ENCODE data around the gene CIDEA. TPM values are rescaled to one million over a fixed set of nuclear protein-coding genes. Genes with fewer than 3 reads are reported as not detected.

The CIDEA gene
- total and polyA plus RNA-seq, 9 of the 15 experiments (the other 6 are each of a cell fraction or from before 2014, with no cell fraction given), result not detected

DNA sequence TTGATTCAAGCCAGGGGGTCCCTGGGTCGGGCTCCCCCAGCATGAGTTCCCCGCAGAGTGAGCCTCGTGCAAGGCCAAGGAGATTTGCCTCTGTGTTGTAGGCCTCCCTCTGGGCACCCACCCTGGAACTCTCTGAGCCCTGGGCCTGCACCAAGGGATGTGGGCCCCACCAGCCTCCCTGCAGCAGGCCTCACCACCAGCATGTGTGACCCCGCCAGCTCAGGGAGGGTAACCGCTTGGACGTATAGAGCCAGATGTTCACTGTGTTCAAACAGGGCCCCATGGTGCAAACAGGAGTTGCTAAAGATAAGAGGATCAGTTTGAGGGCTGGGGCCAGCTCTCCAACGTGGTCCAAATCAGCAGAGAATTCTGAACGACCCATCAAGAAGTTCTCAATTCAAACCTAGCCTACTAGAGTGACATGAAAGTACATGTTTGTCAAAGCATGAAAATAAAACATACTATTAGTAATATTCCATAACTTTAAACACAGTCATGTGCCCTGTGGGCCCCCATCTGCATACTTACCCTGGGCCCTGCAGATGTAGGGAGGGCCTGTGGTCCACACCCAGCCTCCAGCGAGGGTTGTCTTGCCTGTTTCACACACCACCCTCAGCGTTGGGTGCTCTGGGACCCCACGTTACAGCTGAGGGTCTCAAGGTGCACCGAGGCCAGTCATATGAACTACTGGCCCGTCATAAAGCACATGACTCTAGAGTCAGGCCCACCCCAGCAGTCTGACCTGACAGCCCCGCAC, 48.4 kb downstream of the CIDEA start (continued):
- TF ChIP-seq SIN3B (IDR thresholded peaks at IDR 0.05; ENCODE audit: low read depth), result no peak
- peak; percentile 89 for TF ChIP-seq GATA2 (CRISPR knock-in tag; IDR thresholded peaks at IDR 0.05)
- TF ChIP-seq NFIC (IDR thresholded peaks at IDR 0.05), result peak; percentile 76
- TF ChIP-seq CHD1 (IDR thresholded peaks at IDR 0.05; ENCODE audit: low read length), result no peak
- TF ChIP-seq, protein P1, sequence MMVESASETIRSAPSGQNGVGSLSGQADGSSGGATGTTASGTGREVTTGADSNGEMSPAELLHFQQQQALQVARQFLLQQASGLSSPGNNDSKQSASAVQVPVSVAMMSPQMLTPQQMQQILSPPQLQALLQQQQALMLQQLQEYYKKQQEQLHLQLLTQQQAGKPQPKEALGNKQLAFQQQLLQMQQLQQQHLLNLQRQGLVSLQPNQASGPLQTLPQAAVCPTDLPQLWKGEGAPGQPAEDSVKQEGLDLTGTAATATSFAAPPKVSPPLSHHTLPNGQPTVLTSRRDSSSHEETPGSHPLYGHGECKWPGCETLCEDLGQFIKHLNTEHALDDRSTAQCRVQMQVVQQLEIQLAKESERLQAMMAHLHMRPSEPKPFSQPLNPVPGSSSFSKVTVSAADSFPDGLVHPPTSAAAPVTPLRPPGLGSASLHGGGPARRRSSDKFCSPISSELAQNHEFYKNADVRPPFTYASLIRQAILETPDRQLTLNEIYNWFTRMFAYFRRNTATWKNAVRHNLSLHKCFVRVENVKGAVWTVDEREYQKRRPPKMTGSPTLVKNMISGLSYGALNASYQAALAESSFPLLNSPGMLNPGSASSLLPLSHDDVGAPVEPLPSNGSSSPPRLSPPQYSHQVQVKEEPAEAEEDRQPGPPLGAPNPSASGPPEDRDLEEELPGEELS (CRISPR knock-in tag; IDR thresholded peaks at IDR 0.05; ENCODE audit: borderline replicate concordance), result peak; percentile 79; the same call in 1 of the 2 replicates
- no peak for TF ChIP-seq STAG1 (CRISPR knock-in tag; IDR thresholded peaks at IDR 0.05; ENCODE audit: borderline replicate concordance)
- TF ChIP-seq FUS (optimal IDR thresholded peaks at IDR 0.05; ENCODE audit: low read depth, low read length), result no peak
- no peak for TF ChIP-seq RUNX1 (IDR thresholded peaks at IDR 0.05; ENCODE audit: low read depth)
- TF ChIP-seq ATF1 (CRISPR knock-in tag; IDR thresholded peaks at IDR 0.05), result no peak
- peak; percentile 46; the same call in 1 of the 2 replicates for TF ChIP-seq ATF1 (tag; IDR thresholded peaks at IDR 0.05)
- TF ChIP-seq DDX20 (tag; IDR thresholded peaks at IDR 0.05; ENCODE audit: low read depth), result no peak
- no peak for TF ChIP-seq PRMT5 (CRISPR knock-in tag; IDR thresholded peaks at IDR 0.05)
- peak; percentile 35 for TF ChIP-seq DACH1 (IDR thresholded peaks at IDR 0.05; ENCODE audit: partially characterized antibody)
- TF ChIP-seq ZBTB11 (CRISPR knock-in tag; IDR thresholded peaks at IDR 0.05), result peak in 1 of 3 experiments; percentile 55; a peak in 1 of 6 replicates
- no peak for TF ChIP-seq PRPF4 (IDR thresholded peaks at IDR 0.05; ENCODE audit: insufficient read depth, low read depth, low read length, poor library complexity, severe bottlenecking)
- no peak for TF ChIP-seq PTBP1 (IDR thresholded peaks at IDR 0.05; ENCODE audit: low read depth, low read length)
- 0 out of 2 replicates have a peak, but pooled peaks have one; percentile 10 for TF ChIP-seq HSF4 (CRISPR knock-in tag; IDR thresholded peaks at IDR 0.05; ENCODE audit: borderline replicate concordance)
- no peak for TF ChIP-seq SAFB (IDR thresholded peaks at IDR 0.05; ENCODE audit: borderline replicate concordance, low read depth, low read length)
- TF ChIP-seq HDAC1 (IDR thresholded peaks at IDR 0.05), result peak in 1 of 2 experiments; percentile 36; a peak in 1 of 4 replicates
- no peak for TF ChIP-seq ZNF707 (CRISPR knock-in tag; conservative IDR thresholded peaks at IDR 0.05)

All from K562 (cell line).